H1 (cell line): ENCODE data around the gene ZNF750. TPM values are rescaled to one million over a fixed set of nuclear protein-coding genes. Genes with fewer than 3 reads are reported as not detected.

Source experiments
- CTCF ChIA-PET: fragments of 300-600 bp; sonication (Branson Sonifier 250); formaldehyde crosslinking; loops from one replicate; lab custom pipeline; 2021; ENCODE audit not compliant: partially characterized antibody; lab: Charles Lee
- POLR2A ChIA-PET: fragments of 300-600 bp; sonication (Branson Sonifier 250); formaldehyde crosslinking; loops from one replicate; lab custom pipeline; 2021; ENCODE audit warnings: inconsistent platforms; ENCODE audit not compliant: partially characterized antibody; lab: Charles Lee
- DNase-seq, 2 experiments: peaks; one replicate each; pipeline versions ENCODE4 v3.0.0 to v3.0.0-alpha.2; 2010 to 2022; ENCODE audit warnings: low spot score in 2 of 2, low read depth in 1 of 2, mixed read lengths in 1 of 2
- FAIRE-seq: peaks from 2 replicates; lab custom pipeline; 2011; peaks lifted over from hg19 to GRCh38; lab: Jason Lieb, UNC
- H2AFZ ChIP-seq: 2 replicates; pipeline ENCODE4 v1.8.1; 2012; ENCODE audit warnings: low read length, inconsistent platforms
- H2AK5ac ChIP-seq: 2 replicates; pipeline ENCODE4 v1.6.1; 2013; ENCODE audit warnings: low read depth, low read length
- H2BK120ac ChIP-seq: replicated peaks from 2 replicates; pipeline ENCODE3; 2013; ENCODE audit warnings: low read depth, low read length, inconsistent platforms
- H2BK12ac ChIP-seq: 2 replicates; pipeline ENCODE4 v1.6.1; 2013; ENCODE audit warnings: low read depth, low read length
- H2BK15ac ChIP-seq: 2 replicates; pipeline ENCODE4 v1.6.1; 2013; ENCODE audit warnings: low read length
- H2BK20ac ChIP-seq: 2 replicates; pipeline ENCODE4 v1.6.1; 2013; ENCODE audit warnings: low read length
- H2BK5ac ChIP-seq: 2 replicates; pipeline ENCODE4 v1.6.1; 2013; ENCODE audit warnings: low read depth, low read length
- H3K14ac ChIP-seq: 2 replicates; pipeline ENCODE4 v1.6.1; 2013; ENCODE audit warnings: inconsistent platforms; ENCODE audit not compliant: insufficient read length
- H3K18ac ChIP-seq: 2 replicates; pipeline ENCODE4 v1.6.1; 2013; ENCODE audit warnings: low read length; ENCODE audit errors: extremely low read depth
- H3K23ac ChIP-seq: 2 replicates; pipeline ENCODE4 v1.6.1; 2013; ENCODE audit warnings: inconsistent platforms; ENCODE audit not compliant: insufficient read length
- H3K23me2 ChIP-seq: 2 replicates; pipeline ENCODE4 v1.6.1; 2013; ENCODE audit warnings: low read depth, low read length
- H3K27ac ChIP-seq: 2 replicates; pipeline ENCODE4 v1.6.1; 2011; ENCODE audit warnings: low read depth, low read length, inconsistent platforms
- H3K27me3 ChIP-seq, 4 experiments: replicated peaks in 1 of 4; 1 replicate in 1 of 4; 2 replicates in 3 of 4; pipeline versions ENCODE4 v1.6.1 to v1.8.1; 2011 to 2013; ENCODE audit warnings: low read length in 3 of 4, mild to moderate bottlenecking in 3 of 4, inconsistent platforms in 2 of 4, mixed read lengths in 2 of 4, moderate library complexity in 1 of 4; ENCODE audit not compliant: control insufficient read depth in 3 of 4, insufficient read depth in 3 of 4; ENCODE audit errors: extremely low read depth in 1 of 4
- H3K36me3 ChIP-seq, 4 experiments: 2 replicates each; pipeline versions ENCODE4 v1.6.1 to v1.8.1; 2011 to 2013; ENCODE audit warnings: mild to moderate bottlenecking in 4 of 4, low read length in 3 of 4, moderate library complexity in 2 of 4, control low read depth in 1 of 4, inconsistent platforms in 1 of 4; ENCODE audit not compliant: insufficient read depth in 4 of 4, control insufficient read depth in 2 of 4
- H3K4ac ChIP-seq: replicated peaks from 2 replicates; pipeline ENCODE3; 2013; ENCODE audit warnings: low read length, low read depth, mixed read lengths, inconsistent platforms; ENCODE audit not compliant: insufficient read length
- H3K4me1 ChIP-seq, 4 experiments: replicated peaks in 1 of 4; 1 replicate in 1 of 4; 2 replicates in 3 of 4; pipeline versions ENCODE4 v1.6.1 to v1.8.1; 2011 to 2013; ENCODE audit warnings: low read length in 3 of 4, inconsistent platforms in 2 of 4, mixed read lengths in 1 of 4; ENCODE audit not compliant: insufficient read depth in 4 of 4, control insufficient read depth in 3 of 4
- H3K4me2 ChIP-seq, 2 experiments: 2 replicates each; pipeline versions ENCODE4 v1.6.1 to v1.8.1; 2011 to 2013; ENCODE audit warnings: low read depth in 2 of 2, low read length in 2 of 2, control low read depth in 1 of 2, inconsistent platforms in 1 of 2, mild to moderate bottlenecking in 1 of 2; ENCODE audit not compliant: insufficient read depth in 1 of 2
- H3K4me3 ChIP-seq, 4 experiments: fragments of 200-600, 300-600 bp in 1 of 4; sonication (generic), shearing (Covaris generic), sonication (Bioruptor Twin) in 1 of 4; 2 replicates each; pipeline versions ENCODE4 v1.5.1 to v1.8.1; 2011 to 2016; ENCODE audit warnings: low read length in 4 of 4, low read depth in 3 of 4, control low read depth in 2 of 4, inconsistent platforms in 2 of 4, mild to moderate bottlenecking in 2 of 4, mixed read lengths in 1 of 4, moderate library complexity in 1 of 4; ENCODE audit not compliant: insufficient read depth in 2 of 4; ENCODE audit errors: extremely low read depth in 1 of 4
- H3K56ac ChIP-seq: replicated peaks from 2 replicates; pipeline ENCODE3; 2013; ENCODE audit warnings: low read depth, mild to moderate bottlenecking, mixed read lengths, low read length, inconsistent platforms; ENCODE audit not compliant: insufficient read length
- H3K79me1 ChIP-seq: 2 replicates; pipeline ENCODE4 v1.6.1; 2013; ENCODE audit warnings: low read depth, low read length, control low read depth
- H3K79me2 ChIP-seq, 2 experiments: 2 replicates each; pipeline versions ENCODE4 v1.6.1 to v1.8.1; 2012 to 2013; ENCODE audit warnings: low read length in 2 of 2, mild to moderate bottlenecking in 2 of 2, inconsistent platforms in 1 of 2; ENCODE audit not compliant: insufficient read depth in 2 of 2, control insufficient read depth in 1 of 2
- H3K9ac ChIP-seq, 4 experiments: replicated peaks in 1 of 4; 1 replicate in 1 of 4; 2 replicates in 3 of 4; pipeline versions ENCODE4 v1.6.1 to v1.8.1; 2011 to 2013; ENCODE audit warnings: low read depth in 3 of 4, low read length in 3 of 4, control low read depth in 2 of 4, mild to moderate bottlenecking in 2 of 4, moderate library complexity in 2 of 4, inconsistent platforms in 1 of 4; ENCODE audit errors: extremely low read depth in 1 of 4
- H3K9me3 ChIP-seq, 2 experiments: 2 replicates each; pipeline versions ENCODE4 v1.6.1 to v1.8.1; 2012 to 2013; ENCODE audit warnings: mild to moderate bottlenecking in 2 of 2, moderate library complexity in 2 of 2, control low read depth in 1 of 2, inconsistent platforms in 1 of 2, low read depth in 1 of 2, low read length in 1 of 2, mixed read lengths in 1 of 2; ENCODE audit not compliant: insufficient read depth in 2 of 2
- H4K20me1 ChIP-seq, 2 experiments: replicated peaks in 1 of 2; 2 replicates each; pipeline versions ENCODE3 to v1.8.1; 2011 to 2013; ENCODE audit warnings: inconsistent platforms in 2 of 2, low read length in 2 of 2, mild to moderate bottlenecking in 1 of 2; ENCODE audit not compliant: insufficient read depth in 2 of 2, control insufficient read depth in 1 of 2
- H4K5ac ChIP-seq: 2 replicates; pipeline ENCODE4 v1.6.1; 2013; ENCODE audit warnings: low read length, low read depth, mixed read lengths, inconsistent platforms; ENCODE audit not compliant: insufficient read length
- H4K8ac ChIP-seq: 2 replicates; pipeline ENCODE4 v1.8.0; 2013; ENCODE audit warnings: mild to moderate bottlenecking, moderate library complexity, low read length, inconsistent platforms; ENCODE audit not compliant: insufficient read depth; ENCODE audit errors: extremely low read depth
- H4K91ac ChIP-seq: replicated peaks from 2 replicates; pipeline ENCODE3; 2013; ENCODE audit warnings: low read length, mixed read lengths, inconsistent platforms; ENCODE audit not compliant: insufficient read length
- POLR2A ChIP-seq, 2 experiments: IDR thresholded peaks; 1 replicate in 1 of 2; 2 replicates in 1 of 2; pipeline ENCODE4 v1.6.1; 2011; ENCODE audit warnings: low read depth in 2 of 2, low read length in 2 of 2, mild to moderate bottlenecking in 2 of 2; ENCODE audit errors: control extremely low read depth in 1 of 2
- SP1 ChIP-seq: IDR thresholded peaks from 2 replicates; pipeline ENCODE4 v1.6.1; 2011; ENCODE audit warnings: low read depth, low read length
- WGBS, 2 experiments: shearing (Covaris generic) in 1 of 2; methylation state at CpG; one replicate each; pipeline versions ENCODE4 v1.1.6 to v1.1.7; 2013 to 2015; ENCODE audit warnings: low lambda C conversion rate in 2 of 2, mixed read lengths in 2 of 2, inconsistent platforms in 1 of 2, low coverage in 1 of 2, missing lambda C conversion rate in 1 of 2; ENCODE audit not compliant: insufficient replicate concordance in 2 of 2, insufficient coverage in 1 of 2, insufficient read length in 1 of 2; ENCODE audit errors: extremely low coverage in 1 of 2, missing lambda C conversion rate in 1 of 2; 5-methylcytosine and 5-hydroxymethylcytosine counted together
- polyA plus RNA-seq, 7 experiments: library from polyadenylated mRNA; depleted of rRNA in 3 of 7; stranded (reverse) in 5 of 7; unstranded in 2 of 7; fragments of >200 nt in 5 of 7; fragments of 200-250 nt in 2 of 7; gene quantifications; 1 replicate in 5 of 7; 2 replicates in 1 of 7; 4 replicates in 1 of 7; pipeline versions ENCODE4 v1.2.1 to v1.2.3, GENCODE V29; 2011 to 2013; ENCODE audit warnings: missing spikeins in 2 of 7, mixed read lengths in 2 of 7
- total RNA-seq: library from RNA; stranded (reverse); fragmentation: NEBNext Ultra II Directional; extraction: Animal tissue kit (Norgen Biotek cat#: 25700); gene quantifications from 2 replicates; pipeline ENCODE4 v1.2.1, GENCODE V29; 2021

ZNF750 gene
- total and polyA plus RNA-seq, 2 of the 8 experiments (the other 6 are each of a cell fraction or from before 2014, with no cell fraction given), result not detected

- Histone ChIP-seq H3K27ac (no peak overlapping the region), H2BK12ac (no peak overlapping the region)
- FAIRE-seq, result no peak
- no peak for TF ChIP-seq SP1
- no peak for TF ChIP-seq POLR2A (IDR thresholded peaks at IDR 0.05; ENCODE audit: control extremely low read depth in 1 of 2, low read depth in 2 of 2, low read length in 2 of 2)
Observed at GRCh38 chr17:82858376-82859126, 18.7 kb upstream of the ZNF750 start.

More at GRCh38 chr17:82858376-82859126, 18.7 kb upstream of the ZNF750 start:
- WGBS, 2 experiments, result 92% methylated on average over 27 of the region's 28 CpGs; no CpG with 5 or more reads in 1 of the 2 experiments
- DNase-seq, result no peak
- Histone ChIP-seq H3K9me3 (no peaks in the 10 kb centered on the region), H4K20me1 (peaks cover 7 to 17% of the 10 kb centered on the region in 2 experiments), H3K4ac (no peak overlapping the region), H3K18ac (no peak overlapping the region), H4K91ac (no peak overlapping the region), H3K27me3 (no peaks in the 10 kb centered on the region), H3K4me3 (no peak overlapping the region), H2AK5ac (no peak overlapping the region), H3K4me2 (no peak overlapping the region), H2AFZ (no peak overlapping the region), H3K36me3 (peaks cover 0 to 10% (median 2%) of the 10 kb centered on the region in 4 experiments; a peak in 5 of 8 replicates), H3K9ac (0 out of 7 replicates have a peak overlapping the region, but pooled peaks of 1 of the 4 experiments have one; percentile 13), H3K56ac (no peak overlapping the region), H2BK5ac (no peak overlapping the region), H2BK120ac (no peak overlapping the region), H4K8ac (peak overlapping the region; percentile 21; the same call in 1 of the 2 replicates), H2BK20ac (no peak overlapping the region), H3K79me1 (peaks cover 10% of the 10 kb centered on the region), H3K14ac (no peak overlapping the region), H3K23me2 (no peaks in the 10 kb centered on the region), H3K23ac (no peak overlapping the region), H2BK15ac (no peak overlapping the region), H3K4me1 (peaks cover 0 to 6% (median 2%) of the 10 kb centered on the region in 4 experiments; a peak in 2 of 7 replicates), H4K5ac (no peak overlapping the region), H3K79me2 (peaks cover 0 to 9% of the 10 kb centered on the region in 2 experiments; a peak in 1 of 4 replicates)
- POLR2A ChIA-PET, result no interaction called here
- CTCF ChIA-PET, result interaction anchor here (0.6 to 1.2 kb wide), 2 partner anchors 13 to 142 kb away, joined by 3 read pairs; partner anchors contain the start of gene FN3KRP
